GM18526 (cell line): ENCODE measurements around the gene UBXN7.
A peak's percentile ranks its signal among the peaks of the same experiment; 100 is the strongest.

Experiments
- POLR2A ChIP-seq: IDR thresholded peaks from 3 replicates; pipeline ENCODE4 v1.6.1; 2011; ENCODE audit not compliant: insufficient read length; ENCODE audit errors: extremely low read depth

The UBXN7 gene

DNA sequence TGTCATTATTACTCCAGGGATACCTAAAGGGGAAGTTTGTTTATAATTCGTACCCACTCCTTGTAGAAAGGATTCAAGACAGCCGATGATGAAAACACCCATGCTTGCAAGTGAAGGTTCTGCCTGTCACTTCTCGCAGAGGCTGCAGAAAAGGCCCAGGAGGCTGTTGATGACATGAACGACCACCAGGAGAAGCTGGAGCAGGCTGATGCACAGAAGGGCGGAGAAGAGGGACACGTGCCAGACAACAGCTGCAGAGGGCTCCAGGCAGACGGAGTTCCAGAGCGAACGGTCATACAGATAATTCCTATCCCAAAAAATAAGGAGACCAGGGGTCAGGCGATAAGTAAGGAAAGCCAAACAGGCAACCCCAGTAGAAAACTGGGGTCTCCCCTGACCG, 108.5 kb downstream of the UBXN7 start:
- no peak for TF ChIP-seq POLR2A

DNA sequence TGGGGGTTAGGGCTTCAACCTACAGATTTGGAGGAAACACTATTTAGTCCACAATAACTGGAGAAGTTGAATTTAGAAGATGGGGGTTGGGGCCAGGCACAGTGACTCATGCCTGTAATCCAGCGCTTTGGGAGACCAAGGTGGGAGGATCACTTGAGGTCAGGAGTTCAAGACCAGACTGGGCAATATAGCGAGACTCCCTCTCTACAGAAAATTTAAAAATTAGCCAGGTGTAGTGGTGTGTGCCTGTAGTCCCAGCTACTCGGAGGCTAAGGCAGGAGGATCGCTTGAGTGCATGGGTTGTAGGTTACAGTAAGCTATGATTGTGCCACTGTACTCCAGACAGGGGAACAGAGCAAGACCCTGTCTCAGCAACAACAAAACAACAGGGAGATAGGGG, 109.2 kb downstream of the UBXN7 start:
- no peak for TF ChIP-seq POLR2A

DNA sequence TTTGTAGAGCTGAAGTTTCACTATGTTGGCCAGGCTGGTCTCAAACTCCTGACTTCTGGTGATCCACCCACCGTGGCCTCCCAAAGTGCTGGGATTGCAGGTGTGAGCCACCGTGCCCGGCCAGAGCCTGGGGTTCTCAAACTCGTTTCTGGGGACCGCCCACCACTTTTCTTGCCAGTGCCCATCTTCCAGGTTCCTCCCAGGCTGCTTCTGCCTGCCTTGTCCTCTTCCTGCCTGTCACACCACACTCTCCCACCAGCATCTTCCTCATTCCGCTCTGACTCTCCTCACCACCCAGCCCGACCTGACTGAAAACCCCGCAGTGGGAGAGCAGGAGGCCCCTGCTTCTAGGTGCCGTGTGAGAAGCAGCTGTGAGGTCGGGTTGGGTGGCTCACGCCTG, 111.1 kb downstream of the UBXN7 start:
- no peak for TF ChIP-seq POLR2A

DNA sequence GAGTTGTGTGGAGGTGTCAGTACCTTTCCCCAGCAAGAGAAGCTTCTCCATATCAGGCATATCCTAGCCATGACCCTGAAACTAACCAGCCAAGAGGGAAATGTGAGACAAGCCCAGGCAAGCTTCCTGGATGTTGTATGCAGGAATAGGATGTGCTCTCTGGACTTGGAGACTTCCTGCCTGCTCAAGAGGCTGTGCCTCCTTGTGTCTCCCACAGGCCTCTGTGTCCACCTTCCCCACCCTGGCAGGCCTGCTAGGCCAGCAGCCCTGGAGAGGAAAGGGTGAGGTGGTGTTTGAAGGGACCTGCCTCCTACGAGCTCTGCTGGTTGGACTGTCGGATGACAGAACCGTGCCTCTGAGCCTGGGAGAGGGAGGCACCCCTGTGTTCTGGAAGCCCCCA, 112.1 kb downstream of the UBXN7 start:
- TF ChIP-seq POLR2A, result no peak

DNA sequence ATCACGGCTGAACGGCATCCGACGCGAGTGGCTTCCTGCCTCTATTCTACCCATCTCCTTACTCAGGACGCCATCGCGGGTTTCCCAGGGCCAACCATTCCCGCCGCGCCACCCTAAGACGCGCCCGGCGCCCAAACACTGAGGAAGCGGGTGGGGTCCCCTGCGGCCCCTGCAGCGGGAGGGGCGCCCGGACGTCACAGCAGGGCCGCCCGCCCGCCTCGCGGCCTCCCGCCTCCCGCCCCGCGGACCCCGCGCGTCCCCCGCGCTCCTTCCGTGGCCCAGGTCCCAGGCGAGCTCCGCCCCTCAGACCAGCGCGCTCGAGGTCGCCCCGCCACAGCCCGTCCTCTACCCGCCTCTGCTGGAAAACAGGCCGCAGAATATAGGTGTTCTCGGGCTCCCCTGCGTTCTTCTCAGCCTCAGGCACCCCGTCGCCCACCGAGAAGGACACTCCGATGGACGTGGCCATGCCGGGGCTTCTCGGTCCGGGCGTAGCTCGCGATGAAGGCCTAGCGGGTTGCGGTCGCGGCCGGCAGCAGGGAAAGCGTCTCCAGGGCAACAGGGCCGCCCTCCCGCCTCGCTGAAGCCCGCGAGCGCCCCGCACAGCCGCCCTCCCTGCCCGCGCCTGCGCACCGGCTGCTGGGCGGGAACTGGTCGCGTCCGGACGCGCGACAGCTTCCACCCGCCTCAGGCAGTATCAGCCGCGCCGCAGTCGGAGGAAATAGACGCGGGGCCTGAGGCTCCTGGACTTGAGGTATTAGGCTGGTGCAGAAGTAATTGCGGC, 114.3 kb downstream of the UBXN7 start, which contains the start of gene DYNLT2B:
Gene DYNLT2B (minus strand): TSS at position 554 of the 781 bp plus-strand sequence. CDS start 88 bp downstream, at position 466.
- TF ChIP-seq POLR2A, result peak; percentile 88

- no peak for TF ChIP-seq POLR2A
Measured at GRCh38 chr3:196315821-196316220, 116.4 kb downstream of the UBXN7 start.

DNA sequence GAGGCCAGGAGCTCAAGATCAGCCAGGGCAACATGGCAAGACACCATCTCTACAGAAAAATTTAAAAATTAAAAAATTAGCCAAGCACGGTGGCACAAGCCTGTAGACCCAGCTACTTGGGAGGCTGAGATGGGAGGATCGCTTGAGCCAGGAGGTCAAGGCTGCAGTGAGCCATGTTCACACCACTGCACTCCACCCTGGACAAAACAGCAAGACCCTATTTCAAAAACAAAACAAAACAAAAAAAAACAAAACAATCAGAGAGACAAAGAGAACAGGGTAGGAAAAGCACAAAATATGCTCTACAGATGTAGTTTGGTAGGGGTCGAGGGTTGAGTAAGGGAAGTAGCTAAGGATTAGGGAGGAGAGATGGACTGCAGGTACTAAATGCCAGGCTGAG, 117.6 kb downstream of the UBXN7 start:
- no peak for TF ChIP-seq POLR2A

- TF ChIP-seq POLR2A, result no peak
Measured at GRCh38 chr3:196298521-196298920, 133.7 kb downstream of the UBXN7 start.
